HUES6 (cell line): ENCODE results near the gene MARCHF9.
A peak's percentile ranks its signal among the peaks of the same experiment; 100 is the strongest.

Source experiments
- H3K27ac ChIP-seq: 2 replicates; pipeline ENCODE4 v1.7.0; 2013; ENCODE audit warnings: low read depth, mild to moderate bottlenecking, low read length, inconsistent platforms
- H3K27me3 ChIP-seq: 2 replicates; pipeline ENCODE4 v1.6.1; 2013; ENCODE audit warnings: low read length; ENCODE audit not compliant: control insufficient read depth, insufficient read depth
- H3K36me3 ChIP-seq: 2 replicates; pipeline ENCODE4 v1.6.1; 2013; ENCODE audit warnings: low read length; ENCODE audit not compliant: control insufficient read depth, insufficient read depth
- H3K4me1 ChIP-seq: 2 replicates; pipeline ENCODE4 v1.6.1; 2013; ENCODE audit warnings: low read length; ENCODE audit not compliant: control insufficient read depth, insufficient read depth
- H3K4me3 ChIP-seq: 2 replicates; pipeline ENCODE4 v1.5.1; 2013; ENCODE audit warnings: low read depth, low read length
- H3K9ac ChIP-seq: one replicate; pipeline ENCODE4 v1.6.1; 2013; ENCODE audit warnings: mild to moderate bottlenecking, low read length
- H3K9me3 ChIP-seq: 2 replicates; pipeline ENCODE4 v1.6.1; 2013; ENCODE audit warnings: low read depth, low read length; ENCODE audit not compliant: control insufficient read depth, insufficient read depth

MARCHF9 gene

GRCh38 chr12:57783861-57784260 lies 29.0 kb downstream of the MARCHF9 start:
- no peaks in the 10 kb centered on the region for H3K4me1 ChIP-seq
- no peaks in the 10 kb centered on the region for H3K27me3 ChIP-seq
- H3K27ac ChIP-seq: no peak overlapping the region
- 0 out of 2 replicates have a peak overlapping the region, but pooled peaks have one; percentile 16 for H3K4me3 ChIP-seq
- H3K9ac ChIP-seq: no peak overlapping the region
- H3K36me3 ChIP-seq: peaks cover 39% of the 10 kb centered on the region
- H3K9me3 ChIP-seq: no peaks in the 10 kb centered on the region

- no peaks in the 10 kb centered on the region for H3K27me3 ChIP-seq
- peaks cover 76% of the 10 kb centered on the region for H3K36me3 ChIP-seq
- H3K9me3 ChIP-seq: no peaks in the 10 kb centered on the region
- H3K4me1 ChIP-seq: no peaks in the 10 kb centered on the region
- no peak overlapping the region for H3K9ac ChIP-seq
- no peak overlapping the region for H3K4me3 ChIP-seq
- no peak overlapping the region for H3K27ac ChIP-seq
Observed at GRCh38 chr12:57793920-57794319, 39.0 kb downstream of the MARCHF9 start.

- Histone ChIP-seq H3K9me3 (no peaks in the 10 kb centered on the region), H3K4me1 (no peaks in the 10 kb centered on the region), H3K9ac (no peak overlapping the region), H3K4me3 (no peak overlapping the region), H3K36me3 (peaks cover 67% of the 10 kb centered on the region), H3K27ac (no peak overlapping the region), H3K27me3 (no peaks in the 10 kb centered on the region)
Observed at GRCh38 chr12:57795354-57795753, 40.5 kb downstream of the MARCHF9 start.

DNA sequence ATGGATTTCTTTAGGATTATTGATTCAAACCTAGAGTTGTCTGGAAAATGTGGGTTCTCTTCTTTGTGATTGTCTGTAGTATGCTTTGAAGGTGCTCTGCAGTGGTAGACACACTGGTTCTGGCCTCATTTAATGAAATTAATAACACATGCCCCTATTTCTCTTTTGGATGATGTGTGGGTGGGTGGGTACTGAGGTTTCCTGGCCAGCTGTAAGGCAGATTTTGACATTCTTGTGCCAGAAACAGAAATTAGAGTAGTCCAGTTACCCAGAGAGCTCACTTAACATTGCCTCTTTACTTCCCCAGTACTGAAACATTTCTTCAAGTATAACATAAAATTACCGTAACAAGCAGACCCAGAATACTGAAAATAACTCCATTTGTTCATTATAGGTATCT lies 42.1 kb downstream of the MARCHF9 start:
- Histone ChIP-seq H3K27me3 (no peaks in the 10 kb centered on the region), H3K9ac (no peak overlapping the region), H3K27ac (no peak overlapping the region), H3K4me1 (no peaks in the 10 kb centered on the region), H3K36me3 (peaks cover 59% of the 10 kb centered on the region), H3K4me3 (no peak overlapping the region), H3K9me3 (no peaks in the 10 kb centered on the region)

DNA sequence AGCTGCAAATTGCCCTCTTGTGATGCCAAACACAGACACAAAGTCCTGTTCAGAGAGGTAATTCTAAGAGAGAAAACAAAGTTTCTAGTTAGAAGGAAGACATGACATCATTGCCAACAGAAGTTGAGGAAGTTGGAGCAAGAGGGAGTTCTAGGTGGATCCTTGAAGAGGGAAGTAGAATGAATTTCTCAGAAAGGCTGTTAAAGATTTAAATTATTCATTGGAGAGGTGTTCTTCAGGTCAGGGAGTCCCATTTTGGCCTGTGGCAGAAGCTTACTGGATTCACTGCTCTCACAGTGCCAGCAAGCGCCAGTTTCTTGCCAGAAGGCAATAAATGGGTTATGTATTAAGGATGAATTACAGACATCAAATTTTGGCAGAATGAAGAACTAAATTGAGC lies 43.0 kb downstream of the MARCHF9 start:
- H3K4me3 ChIP-seq: no peak overlapping the region
- H3K36me3 ChIP-seq: peaks cover 54% of the 10 kb centered on the region
- no peaks in the 10 kb centered on the region for H3K4me1 ChIP-seq
- H3K27ac ChIP-seq: no peak overlapping the region
- H3K27me3 ChIP-seq: no peaks in the 10 kb centered on the region
- H3K9me3 ChIP-seq: no peaks in the 10 kb centered on the region
- no peak overlapping the region for H3K9ac ChIP-seq

- Histone ChIP-seq H3K36me3 (peaks cover 31% of the 10 kb centered on the region), H3K4me3 (no peak overlapping the region), H3K4me1 (peaks cover 3% of the 10 kb centered on the region; the same call in 1 of the 2 replicates), H3K27ac (no peak overlapping the region), H3K9me3 (no peaks in the 10 kb centered on the region), H3K9ac (no peak overlapping the region), H3K27me3 (no peaks in the 10 kb centered on the region)
Observed at GRCh38 chr12:57800965-57801364, 46.1 kb downstream of the MARCHF9 start.

DNA sequence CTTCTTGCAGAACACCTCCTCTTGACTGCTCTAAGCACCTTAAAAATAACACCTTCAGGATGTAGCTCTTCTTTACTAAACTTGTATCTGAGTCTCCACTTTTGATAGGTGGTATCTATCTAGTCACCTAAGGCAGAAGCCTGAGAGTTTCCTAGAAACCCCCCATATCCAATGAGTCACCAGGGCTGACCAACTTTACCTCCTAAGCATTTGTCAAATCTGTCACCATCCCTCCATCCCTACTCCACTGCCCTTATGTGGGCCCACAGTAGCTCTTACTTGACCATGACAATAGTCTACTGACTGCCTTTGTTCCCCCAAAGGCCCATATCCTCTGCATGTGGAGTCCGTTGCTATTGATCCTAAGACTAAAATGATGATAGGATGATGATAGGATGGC lies 47.7 kb downstream of the MARCHF9 start:
- Histone ChIP-seq H3K4me1 (peaks cover 3% of the 10 kb centered on the region; the same call in 1 of the 2 replicates), H3K27me3 (no peaks in the 10 kb centered on the region), H3K9me3 (no peaks in the 10 kb centered on the region), H3K4me3 (no peak overlapping the region), H3K36me3 (peaks cover 18% of the 10 kb centered on the region), H3K9ac (no peak overlapping the region), H3K27ac (no peak overlapping the region)

DNA sequence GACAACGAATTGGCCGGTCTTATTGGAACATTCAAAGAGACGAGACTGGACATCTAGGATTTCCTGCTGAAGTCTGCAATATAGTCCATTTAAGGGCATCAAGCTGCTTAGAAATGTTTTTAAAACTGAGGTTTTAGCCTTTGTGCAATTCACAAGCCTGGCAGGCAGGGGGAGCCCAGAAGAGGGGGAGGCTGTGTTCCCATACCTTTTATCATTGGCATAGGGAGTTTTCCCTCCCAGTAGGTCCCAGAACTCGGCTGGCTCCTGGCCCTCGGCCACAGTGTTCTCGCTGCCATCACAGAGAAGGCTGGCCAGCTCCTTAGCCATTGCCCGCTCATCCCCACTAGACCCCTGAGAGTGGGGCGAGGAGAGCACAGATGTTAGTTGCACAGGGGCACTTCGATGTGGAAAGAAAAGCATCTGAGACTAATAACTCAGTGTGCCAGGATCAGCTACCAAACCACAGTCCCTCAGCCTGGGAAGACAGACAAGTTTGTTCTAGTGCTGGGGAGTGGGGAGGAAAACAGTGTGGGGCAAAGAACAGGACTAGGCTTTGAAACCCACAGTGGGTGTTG lies 48.5 kb downstream of the MARCHF9 start:
- Histone ChIP-seq H3K4me3 (no peak overlapping the region), H3K27me3 (no peaks in the 10 kb centered on the region), H3K9ac (no peak overlapping the region), H3K9me3 (no peaks in the 10 kb centered on the region), H3K27ac (no peak overlapping the region), H3K4me1 (peaks cover 3% of the 10 kb centered on the region; the same call in 1 of the 2 replicates), H3K36me3 (peaks cover 23% of the 10 kb centered on the region)

- H3K36me3 ChIP-seq: peaks cover 23% of the 10 kb centered on the region
- H3K4me3 ChIP-seq: no peak overlapping the region
- no peaks in the 10 kb centered on the region for H3K27me3 ChIP-seq
- H3K4me1 ChIP-seq: peaks cover 3% of the 10 kb centered on the region; the same call in 1 of the 2 replicates
- no peak overlapping the region for H3K9ac ChIP-seq
- no peak overlapping the region for H3K27ac ChIP-seq
- no peaks in the 10 kb centered on the region for H3K9me3 ChIP-seq
Observed at GRCh38 chr12:57806677-57807076, 51.8 kb downstream of the MARCHF9 start.

GRCh38 chr12:57807285-57807684 lies 52.4 kb downstream of the MARCHF9 start:
- peaks cover 3% of the 10 kb centered on the region; the same call in 1 of the 2 replicates for H3K4me1 ChIP-seq
- no peak overlapping the region for H3K4me3 ChIP-seq
- no peak overlapping the region for H3K9ac ChIP-seq
- H3K36me3 ChIP-seq: peaks cover 22% of the 10 kb centered on the region
- no peak overlapping the region for H3K27ac ChIP-seq
- no peaks in the 10 kb centered on the region for H3K27me3 ChIP-seq
- H3K9me3 ChIP-seq: no peaks in the 10 kb centered on the region

DNA sequence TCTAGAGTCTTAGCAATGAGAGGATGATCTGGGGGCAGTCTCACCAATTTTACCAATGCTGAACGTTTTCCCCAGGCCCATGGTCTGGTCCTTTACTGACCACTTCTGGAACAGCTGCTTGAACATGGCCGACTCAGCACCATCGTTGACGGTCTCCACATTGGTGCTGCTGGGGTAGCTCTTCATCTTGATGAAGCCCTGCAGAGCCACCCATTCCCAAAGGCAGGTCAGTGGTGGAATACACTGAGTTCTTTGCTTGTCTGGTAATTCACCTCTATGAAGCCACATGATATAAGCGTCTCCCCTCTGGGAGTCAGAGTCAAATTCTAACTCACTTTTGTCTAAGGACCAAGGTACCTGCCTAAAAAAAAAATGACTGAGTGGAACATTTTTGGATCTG lies 53.4 kb downstream of the MARCHF9 start:
- Histone ChIP-seq H3K4me1 (peaks cover 3% of the 10 kb centered on the region; the same call in 1 of the 2 replicates), H3K4me3 (no peak overlapping the region), H3K27ac (no peak overlapping the region), H3K9me3 (no peaks in the 10 kb centered on the region), H3K36me3 (peaks cover 18% of the 10 kb centered on the region), H3K9ac (no peak overlapping the region), H3K27me3 (no peaks in the 10 kb centered on the region)
